ENCODE data around the gene KPNA1.

DNA sequence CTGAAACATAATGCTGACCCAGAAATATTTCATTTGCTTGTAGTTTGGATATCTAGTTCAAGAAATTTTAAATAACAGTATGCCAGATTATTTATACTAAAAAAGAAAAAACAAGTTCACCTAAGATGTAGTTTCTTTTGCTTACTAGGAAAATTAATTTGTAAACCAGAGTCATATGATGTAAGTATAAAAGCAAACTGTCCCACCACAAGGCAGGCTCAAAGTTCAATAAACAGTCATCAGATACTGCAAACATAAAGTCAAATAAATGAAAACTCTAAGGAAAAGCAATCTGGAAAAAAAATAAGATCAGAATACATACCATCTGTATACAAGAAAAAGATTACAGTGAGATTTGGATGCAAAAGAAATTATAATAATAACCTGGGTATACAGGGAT is 58.7 kb downstream of the KPNA1 start:
- TF ChIP-seq, protein P1, sequence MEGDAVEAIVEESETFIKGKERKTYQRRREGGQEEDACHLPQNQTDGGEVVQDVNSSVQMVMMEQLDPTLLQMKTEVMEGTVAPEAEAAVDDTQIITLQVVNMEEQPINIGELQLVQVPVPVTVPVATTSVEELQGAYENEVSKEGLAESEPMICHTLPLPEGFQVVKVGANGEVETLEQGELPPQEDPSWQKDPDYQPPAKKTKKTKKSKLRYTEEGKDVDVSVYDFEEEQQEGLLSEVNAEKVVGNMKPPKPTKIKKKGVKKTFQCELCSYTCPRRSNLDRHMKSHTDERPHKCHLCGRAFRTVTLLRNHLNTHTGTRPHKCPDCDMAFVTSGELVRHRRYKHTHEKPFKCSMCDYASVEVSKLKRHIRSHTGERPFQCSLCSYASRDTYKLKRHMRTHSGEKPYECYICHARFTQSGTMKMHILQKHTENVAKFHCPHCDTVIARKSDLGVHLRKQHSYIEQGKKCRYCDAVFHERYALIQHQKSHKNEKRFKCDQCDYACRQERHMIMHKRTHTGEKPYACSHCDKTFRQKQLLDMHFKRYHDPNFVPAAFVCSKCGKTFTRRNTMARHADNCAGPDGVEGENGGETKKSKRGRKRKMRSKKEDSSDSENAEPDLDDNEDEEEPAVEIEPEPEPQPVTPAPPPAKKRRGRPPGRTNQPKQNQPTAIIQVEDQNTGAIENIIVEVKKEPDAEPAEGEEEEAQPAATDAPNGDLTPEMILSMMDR (IDR thresholded peaks at IDR 0.05) = no peak
- no peak for TF ChIP-seq ZFX (IDR thresholded peaks at IDR 0.05; ENCODE audit: borderline replicate concordance)
